ENCODE results near the gene THSD4.

The THSD4 gene

DNA sequence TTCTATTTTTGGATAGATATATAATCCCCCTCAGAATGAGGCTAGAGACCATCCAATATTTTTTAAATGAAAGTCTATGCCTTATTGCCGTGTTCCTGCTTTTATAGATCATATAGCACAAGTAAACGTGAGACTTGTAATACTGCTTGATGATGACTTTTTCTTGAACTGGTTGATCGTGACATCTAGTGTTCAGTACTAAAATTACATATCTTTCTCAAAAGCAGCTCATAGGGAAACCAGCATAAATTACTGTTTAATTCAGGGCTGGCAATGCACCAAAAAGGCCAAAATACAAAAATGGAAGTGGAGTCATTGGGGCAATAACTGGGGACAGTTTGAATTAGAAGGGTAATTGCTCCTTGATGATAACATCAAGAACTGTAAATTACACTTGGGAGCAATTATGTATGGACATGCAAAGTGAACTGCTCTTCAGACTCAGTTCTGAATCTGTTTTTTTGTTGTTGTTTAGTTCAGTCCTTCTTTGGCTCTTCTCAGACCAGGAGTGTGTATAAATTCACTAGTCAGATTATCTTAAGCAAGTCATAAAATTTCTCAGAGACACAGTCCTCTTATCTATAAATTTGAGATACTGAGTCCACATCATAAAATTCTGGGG, 325.3 kb downstream of the THSD4 start:
- DNase-seq = peak; percentile 30

DNA sequence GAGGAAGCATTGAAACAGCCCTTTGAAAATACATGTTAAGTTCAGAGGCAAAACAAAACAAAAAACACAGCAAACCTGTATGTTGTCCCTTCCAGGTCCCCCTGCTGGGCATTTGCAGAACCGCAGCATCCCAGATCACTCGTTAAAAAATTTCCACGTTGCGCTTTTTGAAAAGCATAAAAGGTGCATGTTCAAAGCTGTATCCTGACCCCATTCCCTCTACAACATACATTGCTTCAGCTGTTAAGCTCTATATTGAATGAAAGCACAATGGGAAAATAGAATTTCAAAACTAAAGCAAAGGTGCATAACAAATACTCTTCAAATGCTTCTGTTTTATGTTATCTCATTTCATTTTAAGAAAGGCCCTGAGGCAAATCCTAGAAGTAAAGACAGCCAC, 328.3 kb downstream of the THSD4 start:
- DNase-seq = peak; percentile 22

DNA sequence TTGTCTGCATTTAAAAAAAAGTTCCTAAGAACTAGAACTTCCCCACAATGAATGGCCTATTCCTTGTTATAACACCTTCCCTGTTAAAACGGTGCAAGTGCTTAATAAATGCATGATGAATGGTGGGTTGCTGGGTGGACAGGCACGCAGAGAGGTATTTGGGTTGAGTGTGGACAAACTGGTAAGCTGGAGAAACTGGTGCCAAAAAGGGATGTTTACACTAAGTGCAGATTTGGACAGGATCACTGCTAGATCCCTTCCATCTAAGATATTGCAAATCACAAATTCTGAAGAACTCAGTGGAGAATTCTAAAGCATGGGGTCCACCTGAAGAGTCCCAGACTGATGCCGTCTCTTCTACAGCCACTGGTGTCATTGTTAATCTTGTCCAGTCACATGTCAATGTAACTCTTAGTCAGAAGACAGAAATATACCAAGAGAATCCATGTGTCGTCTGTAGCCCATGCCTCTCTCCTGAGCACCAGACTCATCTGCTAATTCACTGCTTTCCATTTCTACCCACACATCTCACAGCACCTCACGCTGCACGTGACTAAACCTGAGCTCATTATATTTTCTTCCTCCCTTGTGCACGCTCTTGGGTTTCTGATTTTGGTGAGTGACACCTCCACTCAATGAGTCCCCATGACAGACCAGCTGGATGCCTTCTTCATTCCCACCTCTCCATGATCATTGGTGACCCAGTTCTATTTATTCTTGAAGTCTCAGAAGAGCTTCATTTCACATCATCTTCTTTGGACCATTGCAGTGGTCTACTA, 328.9 kb downstream of the THSD4 start:
- DNase-seq = no peak

DNA sequence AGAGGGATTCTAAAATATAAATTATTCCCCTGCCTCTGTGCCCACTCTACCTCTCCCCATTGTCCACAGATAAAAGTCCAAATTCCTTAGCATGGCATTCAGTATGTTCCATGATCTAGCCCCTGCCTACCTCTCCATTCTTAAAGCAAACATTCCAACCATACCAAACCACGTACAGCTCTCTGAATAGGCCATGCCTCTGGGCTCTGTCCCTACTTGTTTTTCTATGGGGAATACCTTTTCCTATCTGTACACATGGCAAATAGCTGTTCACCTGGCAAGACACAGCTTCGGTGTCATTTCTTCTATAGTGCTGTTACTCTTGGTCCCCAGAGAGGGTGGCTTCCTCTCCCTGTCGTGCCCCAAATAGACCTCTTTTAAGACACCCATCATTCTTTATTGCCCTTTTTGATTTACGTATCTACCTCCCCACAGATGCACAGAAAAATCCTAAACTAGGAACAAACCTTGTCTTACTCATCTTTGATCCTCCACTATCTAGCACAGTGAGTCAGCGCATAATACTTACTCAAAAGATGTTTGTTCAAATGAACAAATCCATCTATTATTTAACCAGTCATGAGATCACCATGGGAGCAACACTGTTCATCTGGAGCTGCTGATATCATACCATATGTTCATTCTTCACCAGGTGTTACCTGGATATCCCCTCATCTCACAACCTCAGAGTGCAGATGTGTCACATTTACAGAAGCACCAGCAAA, 329.8 kb downstream of the THSD4 start:
- DNase-seq = no peak

DNA sequence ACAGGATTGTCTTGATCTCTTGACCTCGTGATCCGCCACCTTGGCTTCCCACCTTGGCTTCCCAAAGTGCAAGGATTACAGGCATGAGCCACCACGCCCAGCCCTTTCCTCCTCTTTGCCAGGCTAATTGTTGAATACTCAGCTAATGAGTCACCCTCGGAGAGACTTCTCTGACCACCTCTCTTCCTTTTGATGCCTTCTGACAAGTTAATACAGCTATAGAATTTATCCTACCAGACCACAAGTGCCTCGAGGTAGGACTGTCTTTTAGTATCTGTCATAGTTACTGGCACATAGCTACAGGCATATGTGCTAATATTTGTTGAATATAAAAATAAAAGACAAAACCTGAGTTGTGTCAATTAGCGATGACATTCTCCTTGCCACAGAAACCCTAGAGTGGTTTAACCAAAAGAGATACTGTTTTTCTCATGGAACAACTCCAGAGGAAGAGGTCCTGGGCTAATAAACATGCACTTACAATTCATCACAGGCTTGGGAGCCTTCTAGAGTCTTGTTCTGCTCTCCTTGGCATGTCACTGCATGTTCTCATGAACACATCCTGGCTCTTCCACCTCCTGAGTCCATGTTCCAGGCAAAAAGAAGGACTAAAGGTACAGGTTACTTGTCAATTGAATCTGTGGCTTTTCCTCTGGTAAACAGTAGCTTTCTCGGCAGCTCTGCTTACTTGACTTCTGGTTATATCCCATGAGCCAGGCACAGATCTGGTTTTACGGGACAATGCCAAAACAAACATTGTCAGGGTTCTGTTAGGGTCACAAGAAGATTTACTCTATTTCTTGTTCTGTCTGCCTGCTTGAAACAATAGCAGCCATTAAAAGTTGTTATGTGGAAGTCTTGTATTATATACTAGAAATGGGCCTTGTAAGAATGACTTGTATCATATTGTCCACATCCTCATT, 332.3 kb downstream of the THSD4 start:
- no peak for DNase-seq

DNA sequence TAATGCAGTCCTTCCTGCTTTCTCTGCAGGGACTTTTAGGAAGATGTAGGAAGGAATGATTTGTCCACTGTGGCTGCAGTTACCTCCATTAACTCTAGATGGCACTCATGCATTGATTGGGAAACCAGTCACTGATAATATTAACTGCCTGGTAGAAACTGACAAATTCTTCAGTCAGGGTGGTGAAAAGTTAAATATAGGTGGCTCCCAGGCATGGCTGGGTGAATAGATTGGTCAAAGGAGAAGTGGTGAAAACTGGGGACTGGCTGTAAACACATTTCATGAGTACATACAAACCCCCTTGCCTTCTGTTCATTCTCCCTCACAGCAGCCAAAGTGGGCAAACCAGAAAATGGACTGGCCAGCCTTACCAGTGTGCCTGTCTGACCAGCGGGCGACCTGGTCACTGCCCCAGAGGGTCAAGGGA, 333.4 kb downstream of the THSD4 start:
- peak; percentile 18 for DNase-seq

DNA sequence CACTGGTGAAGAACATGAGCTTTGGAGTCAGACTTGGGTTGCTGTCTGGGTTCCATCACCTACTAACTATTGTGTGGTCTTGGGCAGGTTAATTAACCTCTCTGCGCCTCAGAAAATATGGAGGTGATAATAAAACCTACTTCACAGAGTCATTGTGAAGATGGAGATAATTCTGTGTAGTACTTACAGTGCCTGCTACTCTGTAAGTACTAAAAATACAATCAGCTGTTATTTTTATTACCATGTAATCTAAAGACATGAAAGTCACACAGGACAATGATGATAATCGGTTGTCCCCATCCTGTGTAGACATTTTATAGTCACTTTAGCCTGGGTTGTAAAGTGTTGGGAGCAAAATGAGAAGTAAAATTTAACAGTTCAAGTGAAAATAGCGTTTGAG, 334.1 kb downstream of the THSD4 start:
- no peak for DNase-seq

DNA sequence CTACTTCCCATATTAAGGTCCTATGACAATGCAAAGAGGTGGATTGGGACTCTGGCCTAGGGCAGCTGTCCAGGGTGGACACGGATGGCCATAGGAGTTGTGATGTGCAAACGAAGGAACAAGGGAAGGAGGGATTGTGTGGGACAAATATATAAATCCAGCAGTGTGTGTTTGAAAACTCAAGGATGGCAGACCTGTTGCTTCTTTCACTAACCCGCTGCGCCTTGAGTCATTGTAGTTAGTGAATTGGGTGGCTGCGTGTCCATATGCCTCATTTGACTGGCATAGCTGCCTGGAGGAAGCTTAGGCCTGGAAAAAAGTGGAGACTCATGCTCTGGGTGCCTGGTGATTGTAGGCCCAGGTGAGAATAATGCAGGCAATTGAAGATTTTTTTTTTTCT, 334.7 kb downstream of the THSD4 start:
- no peak for DNase-seq

DNA sequence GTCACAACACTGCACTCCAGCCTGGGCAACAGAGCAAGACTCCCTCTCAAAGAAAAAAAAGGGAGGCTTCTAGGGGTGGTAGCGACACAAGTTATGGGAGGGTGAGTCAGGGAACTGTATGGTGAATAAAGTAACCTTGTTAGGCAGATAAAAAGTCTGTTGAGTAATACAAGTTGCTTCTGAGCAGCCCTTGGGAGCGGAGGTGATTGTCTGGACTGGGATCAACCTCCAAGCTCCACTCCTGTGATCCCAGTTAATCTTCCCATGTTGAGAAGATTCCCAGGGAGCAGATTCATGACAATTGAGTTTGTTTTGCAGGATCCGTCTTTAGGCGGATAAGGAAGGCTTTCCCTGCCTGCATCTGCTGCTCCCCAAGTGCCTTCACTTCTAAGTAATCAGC, 335.9 kb downstream of the THSD4 start:
- no peak for DNase-seq

DNA sequence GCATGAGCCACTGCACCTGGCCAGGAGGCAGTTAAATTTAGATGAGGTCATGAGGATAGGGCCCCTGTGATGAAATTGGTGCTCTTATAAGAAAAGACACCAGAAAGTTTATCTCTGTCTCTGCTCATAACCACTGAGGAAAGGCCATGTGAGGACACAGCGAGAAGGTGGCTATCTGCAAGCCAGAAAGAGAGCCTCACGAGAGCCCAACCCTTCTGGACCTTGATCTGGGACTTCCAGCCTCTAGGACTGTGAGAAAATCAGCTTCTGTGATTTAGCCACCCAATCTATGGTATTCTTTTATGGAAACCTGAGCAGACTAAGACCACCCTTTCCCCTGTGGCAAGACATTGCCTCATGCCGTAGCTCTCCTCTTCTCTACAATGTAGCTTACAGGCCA, 337.6 kb downstream of the THSD4 start:
- DNase-seq = no peak

DNA sequence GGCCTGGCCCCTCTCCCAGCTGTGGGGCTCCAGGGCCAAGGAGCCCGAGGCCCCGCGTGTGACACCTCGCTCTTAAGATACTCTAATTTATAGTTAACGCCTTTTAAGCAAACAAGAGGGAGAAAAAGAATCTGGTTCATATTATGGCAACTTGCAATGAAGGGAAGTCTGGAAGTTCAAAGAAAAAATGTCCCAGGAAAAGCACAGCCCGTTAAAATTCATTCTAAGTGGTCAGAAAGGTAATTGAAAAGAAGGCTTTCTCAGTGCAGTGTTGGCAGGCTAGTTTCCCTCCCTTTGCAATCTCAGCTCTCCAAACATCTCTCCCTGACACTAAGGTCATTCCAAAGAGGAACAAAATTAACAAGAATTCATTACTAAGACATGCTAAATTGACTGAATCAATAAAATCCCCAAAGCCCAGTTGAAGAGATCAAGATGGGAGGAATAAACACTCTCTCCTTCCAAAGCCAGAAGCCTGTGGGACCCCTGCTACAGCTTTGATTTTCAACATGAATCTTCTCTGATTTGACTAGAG, 339.3 kb downstream of the THSD4 start:
- DNase-seq = no peak

DNA sequence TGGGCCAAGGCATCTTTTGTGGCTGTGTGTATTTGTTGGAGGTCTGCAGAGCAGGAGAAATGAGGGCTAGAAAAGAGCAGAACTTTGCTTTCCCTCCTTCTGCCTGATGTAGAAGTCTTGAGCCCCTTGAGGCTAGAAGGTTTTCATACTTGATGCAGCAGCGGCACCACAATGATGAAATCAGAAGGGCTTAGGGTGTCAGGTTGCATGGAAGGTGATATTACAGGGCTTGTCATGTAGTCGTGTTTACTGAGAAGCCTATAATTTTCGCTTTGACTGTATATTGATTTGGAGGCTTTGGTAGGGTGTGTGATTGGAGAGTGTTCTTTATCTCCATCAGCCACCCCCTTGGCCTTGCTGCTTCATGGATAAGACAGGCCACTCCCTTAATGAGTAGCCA, 339.8 kb downstream of the THSD4 start:
- DNase-seq = no peak

DNA sequence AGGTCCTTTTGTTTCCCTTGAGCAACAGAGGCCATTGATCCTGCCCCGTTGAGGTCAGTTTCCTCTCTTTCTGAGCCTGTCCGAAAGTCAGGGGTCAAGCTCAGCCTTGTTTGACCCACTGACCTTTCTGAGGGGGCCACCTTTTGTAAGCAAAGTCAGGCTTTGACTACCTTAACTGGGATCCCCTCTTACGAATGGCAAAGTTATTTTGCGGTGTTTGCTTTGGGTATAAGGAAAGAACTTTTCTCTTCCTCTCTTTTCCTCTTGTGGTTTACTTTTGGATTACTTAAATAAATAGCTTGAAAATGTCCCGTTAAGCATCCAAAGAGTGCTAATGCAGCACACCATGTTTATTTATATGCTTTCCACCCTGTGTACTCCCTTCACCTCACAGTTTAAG, 340.6 kb downstream of the THSD4 start:
- DNase-seq = no peak

DNA sequence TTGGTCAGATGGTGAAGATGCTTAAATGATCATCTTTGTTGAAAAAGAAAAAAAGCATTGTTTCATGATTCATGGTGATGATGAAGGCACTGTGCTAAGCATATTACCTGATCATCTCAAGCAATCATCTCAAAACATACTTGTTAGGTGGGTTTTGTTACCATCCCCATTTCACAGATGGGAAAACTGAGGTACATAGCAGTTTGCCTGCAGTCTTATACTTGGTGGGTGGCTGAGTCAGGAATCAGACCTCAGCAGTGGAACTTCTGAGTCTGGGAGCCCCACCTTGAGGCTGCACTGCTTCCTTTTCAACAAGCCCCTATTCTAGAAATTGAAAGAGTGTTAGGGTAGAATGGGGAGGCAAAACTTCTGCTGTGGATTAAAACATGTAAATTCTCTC, 341.1 kb downstream of the THSD4 start:
- DNase-seq = no peak

DNA sequence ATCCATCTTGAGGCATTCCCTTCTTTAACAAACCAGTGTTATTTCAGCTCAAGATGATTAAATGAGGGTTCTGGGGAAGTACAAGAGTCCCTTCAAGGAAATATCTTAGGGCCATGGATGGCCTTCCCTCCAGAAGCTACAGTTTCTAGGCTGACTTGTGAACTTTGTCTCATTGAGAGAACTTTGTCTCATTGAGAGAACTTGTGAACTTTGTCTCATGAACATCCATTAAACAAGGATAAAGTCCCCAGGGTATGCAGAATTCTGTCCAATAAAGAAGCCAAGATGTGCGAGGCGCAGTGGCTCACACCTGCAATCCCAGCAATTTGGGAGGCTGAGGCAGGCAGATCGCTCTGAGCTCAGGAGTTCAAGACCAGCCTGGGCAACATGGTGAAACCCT, 341.5 kb downstream of the THSD4 start:
- DNase-seq = no peak

DNA sequence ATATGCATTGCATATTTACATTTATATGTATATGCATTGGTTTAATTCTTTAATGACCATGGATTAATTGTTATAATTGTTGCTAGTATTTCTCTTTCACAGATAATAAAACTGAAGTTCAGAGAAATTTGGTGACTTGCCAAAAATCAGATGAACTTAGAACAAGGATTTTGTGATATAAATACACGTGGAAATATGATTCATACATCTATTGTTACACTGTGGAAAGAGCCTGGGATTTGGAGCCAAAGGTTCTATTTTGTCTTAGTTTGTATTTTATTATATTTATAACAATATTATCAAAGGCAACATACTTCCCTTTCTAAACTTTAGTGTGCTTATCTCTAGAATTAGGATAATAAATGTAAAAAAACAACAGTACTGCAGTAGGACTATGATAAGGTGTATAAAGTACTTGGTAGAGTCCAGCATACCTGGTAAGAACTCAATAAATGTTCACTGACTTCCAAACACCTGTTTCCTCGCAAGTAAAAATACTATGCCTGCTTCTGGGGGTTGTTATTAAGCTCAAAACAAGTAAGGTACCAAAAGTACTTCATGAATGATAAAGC, 342.9 kb downstream of the THSD4 start:
- no peak for DNase-seq

DNA sequence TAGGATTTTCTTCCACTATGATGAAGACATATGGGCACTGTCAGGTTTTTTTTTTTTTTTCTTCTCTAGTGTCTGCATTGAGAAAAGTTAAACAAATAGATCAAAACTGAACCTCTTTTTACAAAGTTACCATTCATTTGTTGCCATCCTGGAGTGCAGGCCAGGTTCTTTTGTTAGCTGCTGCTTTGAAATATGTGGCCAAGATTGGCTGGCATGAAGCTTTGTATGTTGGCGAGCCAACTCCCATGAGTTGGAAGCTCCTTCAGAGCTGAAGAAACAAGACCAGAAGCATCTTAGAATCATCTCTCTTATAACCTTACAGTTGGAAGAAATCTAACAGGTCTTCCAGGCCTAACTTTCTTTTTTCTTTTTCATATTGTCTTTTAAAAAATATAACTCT, 346.5 kb downstream of the THSD4 start:
- DNase-seq = no peak

DNA sequence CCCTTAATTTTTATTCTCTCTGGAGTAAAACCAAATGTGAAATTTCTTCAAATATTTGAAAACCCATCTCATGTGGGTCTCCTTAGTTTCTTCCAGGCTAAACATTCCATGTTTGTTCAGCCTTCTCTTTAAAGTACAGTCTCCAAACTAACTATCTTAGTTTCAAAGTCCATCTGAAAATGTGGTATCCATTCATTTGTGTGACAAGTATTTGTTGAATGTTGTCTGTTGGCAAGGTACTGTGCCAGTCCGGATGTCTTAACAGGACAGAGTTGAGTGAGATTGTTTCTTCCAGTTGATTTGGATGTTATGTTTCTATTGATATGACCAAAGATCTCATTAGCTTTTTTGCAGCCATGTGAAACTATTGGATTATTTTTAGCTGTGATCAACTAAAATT, 347.4 kb downstream of the THSD4 start:
- DNase-seq = no peak

DNA sequence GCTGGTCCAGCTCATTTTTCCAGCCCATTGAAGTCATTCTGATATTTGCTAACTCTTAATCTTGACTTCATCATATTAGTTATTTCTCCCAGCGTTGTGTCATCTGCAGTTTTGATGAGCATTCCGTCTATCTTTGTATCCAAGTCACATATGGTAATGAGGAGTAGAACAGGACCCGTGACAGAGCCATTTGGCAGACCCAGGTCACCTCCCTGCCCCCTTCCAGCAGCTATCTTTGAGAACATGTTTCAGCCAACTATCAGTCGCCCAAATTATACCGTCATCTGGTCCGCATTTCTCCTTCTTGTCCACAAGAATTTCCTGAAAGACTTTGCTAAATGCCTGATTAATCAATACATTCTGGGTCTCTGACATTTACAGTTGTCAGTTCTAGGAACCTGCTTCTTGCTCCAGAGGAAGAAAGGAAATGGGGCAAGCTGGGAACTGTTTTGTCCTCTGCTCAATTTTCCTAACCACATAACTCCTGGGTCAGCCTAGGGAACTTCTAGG, 347.9 kb downstream of the THSD4 start:
- DNase-seq = no peak

DNA sequence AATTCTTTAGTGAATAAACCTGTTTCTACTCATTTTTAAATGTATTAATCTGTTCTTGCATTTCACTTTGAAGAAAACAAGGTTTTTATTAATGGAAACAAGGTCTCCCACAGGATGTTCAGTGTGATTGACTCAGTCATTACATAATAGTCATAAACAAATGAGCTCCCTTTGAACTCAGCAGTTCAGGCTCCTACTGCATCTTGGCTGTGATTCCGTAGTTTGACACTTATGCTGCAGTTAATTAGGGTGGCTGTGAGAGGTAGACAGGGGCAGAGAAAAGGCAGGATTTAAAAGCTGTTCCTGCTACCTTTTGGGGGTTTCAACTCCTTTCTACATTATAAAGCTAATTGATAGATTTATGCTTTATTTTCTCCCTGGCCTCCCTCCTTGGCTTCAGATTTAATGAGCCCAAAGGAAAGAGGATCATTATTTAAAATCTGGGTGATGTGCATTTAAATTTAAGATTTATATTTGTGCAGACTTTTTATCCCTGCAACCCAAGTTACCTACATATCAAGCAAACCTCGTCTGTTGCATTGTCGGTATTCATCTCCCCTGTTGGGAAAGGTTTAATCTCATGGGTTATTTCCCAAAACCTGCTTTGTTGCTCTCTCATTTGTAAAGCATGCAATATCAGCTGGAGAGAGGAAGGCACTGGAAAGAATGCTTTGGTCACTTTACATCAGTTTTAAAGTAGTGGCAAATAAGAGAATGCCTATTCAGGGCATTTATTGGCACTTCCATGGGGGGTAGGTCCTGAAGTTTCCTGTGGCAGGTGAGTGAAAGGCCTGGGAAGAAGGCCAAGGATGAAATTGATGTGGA, 350.1 kb downstream of the THSD4 start:
- DNase-seq = no peak

DNA sequence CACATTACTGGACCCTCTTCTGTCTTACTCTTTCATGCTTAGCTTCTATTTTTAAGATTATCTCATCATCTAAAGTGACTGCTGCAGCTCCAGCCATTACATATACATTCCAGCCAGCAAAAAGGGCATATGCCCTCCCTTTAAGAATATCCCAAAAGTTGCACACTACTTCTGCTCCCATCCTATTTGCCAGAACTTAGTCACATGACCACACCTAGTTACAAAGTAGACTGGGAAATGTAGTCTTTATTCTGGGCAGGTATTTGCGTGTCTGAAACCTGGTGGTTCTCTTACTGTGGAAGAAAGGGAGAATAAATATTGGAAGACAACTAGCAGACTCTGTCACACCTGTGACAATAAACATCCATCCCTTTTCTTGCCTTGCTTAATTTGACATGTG, 353.4 kb downstream of the THSD4 start:
- no peak for DNase-seq
